ENCODE measurements around the gene RXFP1. TPM values are rescaled to one million over a fixed set of nuclear protein-coding genes. Genes with fewer than 3 reads are reported as not detected.

The RXFP1 gene
- total RNA-seq, 1 experiment from 2014 or later, result not detected

DNA sequence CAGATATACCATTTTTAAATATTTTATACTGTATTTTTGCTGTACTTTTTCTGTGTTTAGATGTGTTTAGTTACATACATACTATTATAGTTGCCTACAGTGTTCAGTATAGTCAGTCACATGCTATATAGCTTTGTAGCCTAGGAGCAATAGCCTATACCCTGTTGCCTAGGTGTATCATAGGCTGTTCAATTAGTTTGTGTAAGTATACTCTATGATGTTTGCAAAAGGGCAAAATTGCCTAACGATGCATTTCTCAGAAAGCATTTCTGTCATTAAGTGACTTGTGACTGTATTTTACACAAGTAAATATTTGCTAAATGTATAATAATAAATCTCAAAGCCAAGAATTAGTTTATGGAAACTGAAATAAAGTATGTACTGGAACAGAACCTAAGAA, 159.9 kb downstream of the RXFP1 start:
- H3K36me3 ChIP-seq (ENCODE audit: insufficient read depth, low read length, poor library complexity, severe bottlenecking), result no peaks in the 10 kb centered on the region
- no peaks in the 10 kb centered on the region for H3K27me3 ChIP-seq (replicated peaks; ENCODE audit: insufficient read depth, low read depth, low read length, poor library complexity)
- no peak for DNase-seq (ENCODE audit: low spot score)
- H3K4me3 ChIP-seq (ENCODE audit: low read depth, low read length, poor library complexity, severe bottlenecking), result no peak overlapping the region
- no peaks in the 10 kb centered on the region for H3K9me3 ChIP-seq (ENCODE audit: low read depth, low read length, poor library complexity, severe bottlenecking)
- H3K4me1 ChIP-seq (ENCODE audit: insufficient read depth, low read length, poor library complexity, severe bottlenecking), result no peaks in the 10 kb centered on the region
- CTCF ChIA-PET, result no interaction called here
- BruUV-seq (replicated peaks), result no TSS peak
- intact Hi-C loops (cut with micrococcal nuclease; ENCODE audit: unreplicated experiment), result no loop called here
- no peak overlapping the region for H3K27ac ChIP-seq (ENCODE audit: low read depth, low read length, poor library complexity, severe bottlenecking)
- POLR2A ChIA-PET (ENCODE audit: low non-redundant PET), result no interaction called here
- no peak for TF ChIP-seq EZH2 (IDR thresholded peaks at IDR 0.05; ENCODE audit: borderline replicate concordance, low read depth, low read length, poor library complexity, severe bottlenecking)
- TF ChIP-seq, protein P1, sequence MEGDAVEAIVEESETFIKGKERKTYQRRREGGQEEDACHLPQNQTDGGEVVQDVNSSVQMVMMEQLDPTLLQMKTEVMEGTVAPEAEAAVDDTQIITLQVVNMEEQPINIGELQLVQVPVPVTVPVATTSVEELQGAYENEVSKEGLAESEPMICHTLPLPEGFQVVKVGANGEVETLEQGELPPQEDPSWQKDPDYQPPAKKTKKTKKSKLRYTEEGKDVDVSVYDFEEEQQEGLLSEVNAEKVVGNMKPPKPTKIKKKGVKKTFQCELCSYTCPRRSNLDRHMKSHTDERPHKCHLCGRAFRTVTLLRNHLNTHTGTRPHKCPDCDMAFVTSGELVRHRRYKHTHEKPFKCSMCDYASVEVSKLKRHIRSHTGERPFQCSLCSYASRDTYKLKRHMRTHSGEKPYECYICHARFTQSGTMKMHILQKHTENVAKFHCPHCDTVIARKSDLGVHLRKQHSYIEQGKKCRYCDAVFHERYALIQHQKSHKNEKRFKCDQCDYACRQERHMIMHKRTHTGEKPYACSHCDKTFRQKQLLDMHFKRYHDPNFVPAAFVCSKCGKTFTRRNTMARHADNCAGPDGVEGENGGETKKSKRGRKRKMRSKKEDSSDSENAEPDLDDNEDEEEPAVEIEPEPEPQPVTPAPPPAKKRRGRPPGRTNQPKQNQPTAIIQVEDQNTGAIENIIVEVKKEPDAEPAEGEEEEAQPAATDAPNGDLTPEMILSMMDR (conservative IDR thresholded peaks at IDR 0.05; ENCODE audit: low read depth, low read length), result no peak

DNA sequence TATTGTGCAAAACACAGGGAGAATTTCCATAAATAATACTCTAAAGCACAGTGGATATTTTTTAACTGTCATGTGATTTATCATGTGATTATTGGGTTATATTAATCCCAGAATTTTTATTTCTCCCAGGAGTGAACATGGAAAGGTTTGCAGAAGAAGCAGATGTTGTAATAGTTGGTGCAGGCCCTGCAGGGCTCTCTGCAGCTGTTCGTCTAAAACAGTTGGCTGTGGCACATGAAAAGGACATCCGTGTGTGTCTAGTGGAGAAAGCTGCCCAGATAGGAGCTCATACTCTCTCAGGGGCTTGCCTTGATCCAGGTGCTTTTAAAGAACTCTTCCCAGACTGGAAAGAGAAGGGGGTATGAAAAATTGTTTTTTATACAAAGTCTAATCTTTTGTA, 160.4 kb downstream of the RXFP1 start:
- Histone ChIP-seq H3K4me3 (ENCODE audit: low read depth, low read length, poor library complexity, severe bottlenecking) (no peak overlapping the region), H3K9me3 (ENCODE audit: low read depth, low read length, poor library complexity, severe bottlenecking) (no peaks in the 10 kb centered on the region), H3K27ac (ENCODE audit: low read depth, low read length, poor library complexity, severe bottlenecking) (no peak overlapping the region), H3K4me1 (ENCODE audit: insufficient read depth, low read length, poor library complexity, severe bottlenecking) (no peaks in the 10 kb centered on the region), H3K27me3 (replicated peaks; ENCODE audit: insufficient read depth, low read depth, low read length, poor library complexity) (no peaks in the 10 kb centered on the region), H3K36me3 (ENCODE audit: insufficient read depth, low read length, poor library complexity, severe bottlenecking) (no peaks in the 10 kb centered on the region)
- DNase-seq (ENCODE audit: low spot score), result no peak
- no TSS peak for BruUV-seq (replicated peaks)
- ChIA-PET POLR2A (ENCODE audit: low non-redundant PET) (no interaction called here), CTCF (no interaction called here)
- intact Hi-C loops (cut with micrococcal nuclease; ENCODE audit: unreplicated experiment), result no loop called here
- TF ChIP-seq EZH2 (IDR thresholded peaks at IDR 0.05; ENCODE audit: borderline replicate concordance, low read depth, low read length, poor library complexity, severe bottlenecking), result no peak
- TF ChIP-seq, protein P1 (conservative IDR thresholded peaks at IDR 0.05; ENCODE audit: low read depth, low read length), result no peak

DNA sequence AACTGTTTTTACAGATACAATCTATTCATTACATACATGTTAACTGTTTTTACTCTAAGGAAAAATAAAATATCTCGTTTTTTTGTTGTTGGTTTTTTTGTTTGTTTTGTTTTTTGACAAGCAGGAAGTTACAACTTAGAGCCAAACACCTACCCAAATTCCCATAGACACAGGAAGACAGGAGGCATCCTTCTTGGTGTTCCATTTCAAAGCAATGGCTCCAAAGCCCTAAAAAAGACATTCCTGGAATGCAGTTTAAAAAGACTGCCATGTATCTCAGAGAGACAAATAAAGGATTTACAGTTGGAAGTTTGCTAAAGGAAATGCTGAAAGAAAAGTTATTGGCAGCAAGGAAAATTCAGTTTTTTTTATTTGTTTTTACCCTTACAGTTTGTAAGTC, 167.1 kb downstream of the RXFP1 start:
- Histone ChIP-seq H3K27me3 (replicated peaks; ENCODE audit: insufficient read depth, low read depth, low read length, poor library complexity) (no peaks in the 10 kb centered on the region), H3K27ac (ENCODE audit: low read depth, low read length, poor library complexity, severe bottlenecking) (no peak overlapping the region), H3K9me3 (ENCODE audit: low read depth, low read length, poor library complexity, severe bottlenecking) (no peaks in the 10 kb centered on the region), H3K4me3 (ENCODE audit: low read depth, low read length, poor library complexity, severe bottlenecking) (no peak overlapping the region), H3K4me1 (ENCODE audit: insufficient read depth, low read length, poor library complexity, severe bottlenecking) (no peaks in the 10 kb centered on the region), H3K36me3 (ENCODE audit: insufficient read depth, low read length, poor library complexity, severe bottlenecking) (no peaks in the 10 kb centered on the region)
- no TSS peak for BruUV-seq (replicated peaks)
- no peak for DNase-seq (ENCODE audit: low spot score)
- intact Hi-C loops (cut with micrococcal nuclease; ENCODE audit: unreplicated experiment), result no loop called here
- TF ChIP-seq EZH2 (IDR thresholded peaks at IDR 0.05; ENCODE audit: borderline replicate concordance, low read depth, low read length, poor library complexity, severe bottlenecking), result no peak
- TF ChIP-seq, protein P1 (conservative IDR thresholded peaks at IDR 0.05; ENCODE audit: low read depth, low read length), result no peak
- ChIA-PET CTCF (no interaction called here), POLR2A (ENCODE audit: low non-redundant PET) (no interaction called here)

Other genes with a start within 250 kb of the RXFP1 start
- 42.2 and 44.1 TPM in 2 replicates for gene C4orf46, start 150.0 kb downstream of the RXFP1 start, total RNA-seq (2021)
- 38.0 and 39.0 TPM in 2 replicates for gene ETFDH, start 150.4 kb downstream of the RXFP1 start, total RNA-seq (2021)
- gene PPID, start 201.5 kb downstream of the RXFP1 start, total RNA-seq (2021), result 79.4 and 87.6 TPM in 2 replicates
- 16.1 and 17.6 TPM in 2 replicates for gene FNIP2, start 247.1 kb downstream of the RXFP1 start, total RNA-seq (2021)